Activated CD4-positive, CD25-positive, alpha-beta regulatory T cell treated with anti-CD3 and anti-CD28 coated beads, Interleukin-2, amount 50 U/mL, for 16 hours (primary cell): ENCODE data around the gene SPRR2F.

Experiments used
- DNase-seq: peaks from one replicate; pipeline ENCODE4 v3.0.0-alpha.2; 2020; ENCODE audit warnings: low read depth, low spot score

The SPRR2F gene

DNA sequence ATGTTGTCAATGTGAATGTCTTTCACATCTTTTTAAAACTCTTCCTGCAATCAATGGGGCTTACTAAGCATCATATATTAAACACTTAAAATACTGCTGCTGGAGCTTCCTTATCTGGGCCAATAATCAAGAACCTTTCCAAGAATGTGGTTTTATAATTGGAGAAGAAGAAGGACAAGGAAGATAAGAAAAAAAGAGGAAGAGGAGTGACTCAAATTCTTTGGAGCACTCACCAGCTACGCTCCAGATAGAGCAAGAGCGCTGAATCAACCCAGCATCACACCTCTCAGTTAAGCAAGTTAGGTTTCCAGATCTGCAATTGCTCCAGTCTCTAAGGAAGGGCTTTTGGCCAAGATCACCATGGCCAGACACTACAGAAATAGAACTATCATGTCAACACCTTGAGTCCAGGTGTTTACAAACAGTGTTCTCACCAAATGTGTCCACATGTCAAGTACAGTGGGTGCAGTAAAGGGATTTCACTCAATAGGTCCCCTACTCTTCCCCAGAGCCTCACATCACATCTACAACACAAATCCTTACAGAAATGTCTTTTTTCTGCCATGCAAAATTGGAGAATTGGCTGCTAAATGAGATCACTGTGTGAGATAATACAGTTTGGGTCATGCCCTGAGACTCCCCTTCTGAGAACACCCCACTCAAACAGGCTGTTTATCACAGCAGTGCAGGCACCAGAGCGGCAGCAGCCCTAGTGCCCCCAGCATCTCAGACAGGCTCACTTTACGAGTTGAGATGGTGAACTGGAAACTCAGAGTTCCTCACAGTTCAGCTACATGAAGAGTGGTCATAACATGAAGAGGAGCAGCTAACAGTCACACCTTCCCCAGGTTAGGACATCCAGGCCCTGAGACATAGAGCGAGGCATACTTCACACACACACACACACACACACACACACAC lies 40.2 kb downstream of the SPRR2F start:
- DNase-seq = no peak

DNA sequence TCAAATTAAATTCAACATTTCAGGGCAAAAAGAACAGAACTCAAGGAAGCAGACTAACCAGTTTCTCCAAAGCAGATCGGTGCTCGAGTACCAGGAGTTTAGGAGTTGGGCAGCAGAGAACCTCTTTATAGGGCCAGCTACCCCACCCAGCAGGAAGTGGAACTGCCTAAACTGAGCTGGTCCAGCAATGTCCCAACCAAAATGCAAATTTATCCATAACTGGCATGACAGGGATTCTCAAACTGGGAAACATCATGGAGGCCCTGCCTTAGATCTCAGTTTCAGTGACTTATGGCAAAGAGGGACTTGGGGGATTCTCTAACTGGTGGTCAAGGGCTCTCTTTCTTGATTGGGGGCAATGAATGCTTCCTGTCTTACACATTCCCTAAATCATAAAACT lies 41.8 kb downstream of the SPRR2F start, which contains the start of gene SPRR2B:
SPRR2B (minus strand) TSS at position 101 of the 400 bp plus-strand sequence. CDS start 772 bp downstream, outside the sequence.
- no peak for DNase-seq

- DNase-seq = no peak
Observed at GRCh38 chr1:153070243-153070642, 43.1 kb downstream of the SPRR2F start.
